ENCODE data around the gene TBX1. TPM values are rescaled to one million over a fixed set of nuclear protein-coding genes. Genes with fewer than 3 reads are reported as not detected.
"Not testable (repeated sequence)": the region's sequence is repeated elsewhere in the genome, so short reads cannot be mapped to it uniquely, and the experiment has no call there.

Gene TBX1
- total RNA-seq, 1 donor from 2014 or later = not detected

DNA sequence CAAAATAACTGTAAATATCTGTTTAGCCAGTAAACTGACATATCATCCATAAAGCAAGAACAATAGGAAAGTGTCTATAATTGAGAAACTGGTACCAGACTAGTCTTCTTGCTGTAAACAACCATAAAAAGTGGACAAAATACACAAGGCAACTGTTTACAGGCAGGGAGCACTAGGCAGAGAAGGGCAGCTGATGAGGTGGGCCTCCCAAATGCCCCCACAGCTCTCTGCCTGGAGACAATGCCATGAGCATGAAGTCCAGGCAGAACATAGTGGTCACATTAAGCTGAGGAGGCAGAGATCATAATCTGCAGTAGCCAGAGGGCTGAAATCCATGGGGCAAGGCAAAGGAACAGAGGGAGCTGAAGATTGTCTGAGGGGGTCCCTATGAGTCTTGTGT, 30.7 kb downstream of the TBX1 start:
- Histone ChIP-seq H3K9me3 (ENCODE audit: low read depth) (no peaks in the 10 kb centered on the region), H3K79me2 (ENCODE audit: low read depth) (no peaks in the 10 kb centered on the region), H2AFZ (replicated peaks) (no peak overlapping the region), H3K4me3 (no peak overlapping the region), H3K27ac (no peak overlapping the region), H3K27me3 (no peaks in the 10 kb centered on the region), H3K4me1 (no peaks in the 10 kb centered on the region), H3K9ac (no peak overlapping the region), H3K4me2 (no peak overlapping the region), H3K36me3 (no peaks in the 10 kb centered on the region), H4K20me1 (ENCODE audit: low read depth) (no peaks in the 10 kb centered on the region), H3F3A (ENCODE audit: low read depth) (no peaks in the 10 kb centered on the region)
- peaks cover 2% of the 10 kb centered on the region for H3K27me3 Mint-ChIP-seq (ENCODE audit: insufficient read depth, low read depth)
- H3K4me3 Mint-ChIP-seq = no peak overlapping the region
- DNase-seq (ENCODE audit: low spot score) = no peak
- TF ChIP-seq EZH2phosphoT487 (IDR thresholded peaks at IDR 0.05) = no peak
- TF ChIP-seq, protein P1, sequence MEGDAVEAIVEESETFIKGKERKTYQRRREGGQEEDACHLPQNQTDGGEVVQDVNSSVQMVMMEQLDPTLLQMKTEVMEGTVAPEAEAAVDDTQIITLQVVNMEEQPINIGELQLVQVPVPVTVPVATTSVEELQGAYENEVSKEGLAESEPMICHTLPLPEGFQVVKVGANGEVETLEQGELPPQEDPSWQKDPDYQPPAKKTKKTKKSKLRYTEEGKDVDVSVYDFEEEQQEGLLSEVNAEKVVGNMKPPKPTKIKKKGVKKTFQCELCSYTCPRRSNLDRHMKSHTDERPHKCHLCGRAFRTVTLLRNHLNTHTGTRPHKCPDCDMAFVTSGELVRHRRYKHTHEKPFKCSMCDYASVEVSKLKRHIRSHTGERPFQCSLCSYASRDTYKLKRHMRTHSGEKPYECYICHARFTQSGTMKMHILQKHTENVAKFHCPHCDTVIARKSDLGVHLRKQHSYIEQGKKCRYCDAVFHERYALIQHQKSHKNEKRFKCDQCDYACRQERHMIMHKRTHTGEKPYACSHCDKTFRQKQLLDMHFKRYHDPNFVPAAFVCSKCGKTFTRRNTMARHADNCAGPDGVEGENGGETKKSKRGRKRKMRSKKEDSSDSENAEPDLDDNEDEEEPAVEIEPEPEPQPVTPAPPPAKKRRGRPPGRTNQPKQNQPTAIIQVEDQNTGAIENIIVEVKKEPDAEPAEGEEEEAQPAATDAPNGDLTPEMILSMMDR (IDR thresholded peaks at IDR 0.05) = no peak
- TF ChIP-seq EZH2 (IDR thresholded peaks at IDR 0.05) = no peak
- no peak overlapping the region for H3K27ac Mint-ChIP-seq
- H3K9me3 Mint-ChIP-seq = peaks cover 20% of the 10 kb centered on the region
- H3K4me1 Mint-ChIP-seq = peaks cover 1% of the 10 kb centered on the region
- peaks cover 23% of the 10 kb centered on the region for H3K36me3 Mint-ChIP-seq

- peaks cover 2% of the 10 kb centered on the region for H3K27me3 Mint-ChIP-seq (ENCODE audit: insufficient read depth, low read depth)
- H3K4me1 Mint-ChIP-seq = peaks cover 5% of the 10 kb centered on the region
- peaks cover 20% of the 10 kb centered on the region for H3K9me3 Mint-ChIP-seq
Observed at GRCh38 chr22:19791894-19792293, 31.3 kb downstream of the TBX1 start.

GRCh38 chr22:19792383-19792896, 31.9 kb downstream of the TBX1 start:
- not testable (repeated sequence) for H3K36me3 ChIP-seq; H3K9me3 ChIP-seq (ENCODE audit: low read depth); H3K4me3 ChIP-seq; H3K9ac ChIP-seq; H4K20me1 ChIP-seq (ENCODE audit: low read depth); H3K27ac Mint-ChIP-seq; H3K79me2 ChIP-seq (ENCODE audit: low read depth); H3K27me3 ChIP-seq; H3K4me3 Mint-ChIP-seq; H3K27ac ChIP-seq; H2AFZ ChIP-seq (replicated peaks); H3K4me2 ChIP-seq; H3K4me1 ChIP-seq; H3K4me1 Mint-ChIP-seq; H3F3A ChIP-seq (ENCODE audit: low read depth); DNase-seq (ENCODE audit: low spot score); H3K27me3 Mint-ChIP-seq (ENCODE audit: insufficient read depth, low read depth)
- H3K36me3 Mint-ChIP-seq = peaks cover 23% of the 10 kb centered on the region
- H3K9me3 Mint-ChIP-seq = peaks cover 20% of the 10 kb centered on the region

More at GRCh38 chr22:19791894-19792293, 31.3 kb downstream of the TBX1 start:
- Mint-ChIP-seq H3K36me3 (peaks cover 23% of the 10 kb centered on the region), H3K4me3 (no peak overlapping the region), H3K27ac (no peak overlapping the region)
- DNase-seq (ENCODE audit: low spot score) = no peak
- TF ChIP-seq EZH2phosphoT487 (IDR thresholded peaks at IDR 0.05) = no peak
- TF ChIP-seq, protein P1 (IDR thresholded peaks at IDR 0.05) = no peak
- TF ChIP-seq EZH2 (IDR thresholded peaks at IDR 0.05) = no peak
- Histone ChIP-seq H4K20me1 (ENCODE audit: low read depth) (no peaks in the 10 kb centered on the region), H3F3A (ENCODE audit: low read depth) (no peaks in the 10 kb centered on the region), H3K27ac (no peak overlapping the region), H3K9me3 (ENCODE audit: low read depth) (no peaks in the 10 kb centered on the region), H3K9ac (no peak overlapping the region), H3K27me3 (no peaks in the 10 kb centered on the region), H3K36me3 (no peaks in the 10 kb centered on the region), H2AFZ (replicated peaks) (no peak overlapping the region), H3K79me2 (ENCODE audit: low read depth) (no peaks in the 10 kb centered on the region), H3K4me3 (no peak overlapping the region), H3K4me1 (no peaks in the 10 kb centered on the region), H3K4me2 (no peak overlapping the region)

DNA sequence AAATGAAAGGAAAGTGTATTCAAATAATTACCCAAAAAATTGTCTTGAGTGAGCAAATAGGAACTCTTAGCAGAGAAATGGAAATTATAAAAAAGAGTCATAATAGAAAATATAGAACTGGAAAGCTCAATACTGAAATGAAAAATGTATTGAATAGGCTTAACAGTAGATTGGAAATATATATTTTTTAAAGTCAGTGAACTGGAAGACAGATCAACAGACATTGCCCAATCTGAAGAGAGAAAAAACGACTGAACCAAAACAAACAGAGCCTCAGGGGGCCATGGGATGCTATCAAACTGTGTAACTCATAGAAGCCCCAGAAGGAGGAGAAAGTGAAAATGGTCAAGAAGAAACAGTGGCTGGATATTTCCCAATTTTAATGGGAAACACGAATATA, 32.6 kb downstream of the TBX1 start:
- H3K9me3 Mint-ChIP-seq = peaks cover 20% of the 10 kb centered on the region
- Histone ChIP-seq H2AFZ (replicated peaks) (no peak overlapping the region), H3K27ac (no peak overlapping the region), H3K9me3 (ENCODE audit: low read depth) (no peaks in the 10 kb centered on the region), H3K79me2 (ENCODE audit: low read depth) (no peaks in the 10 kb centered on the region), H3K27me3 (no peaks in the 10 kb centered on the region), H3F3A (ENCODE audit: low read depth) (no peaks in the 10 kb centered on the region), H3K9ac (no peak overlapping the region), H3K4me2 (no peak overlapping the region), H3K4me3 (no peak overlapping the region), H3K36me3 (no peaks in the 10 kb centered on the region), H4K20me1 (ENCODE audit: low read depth) (no peaks in the 10 kb centered on the region), H3K4me1 (no peaks in the 10 kb centered on the region)
- no peak overlapping the region for H3K27ac Mint-ChIP-seq
- TF ChIP-seq EZH2 (IDR thresholded peaks at IDR 0.05) (no peak), EZH2phosphoT487 (IDR thresholded peaks at IDR 0.05) (no peak)
- TF ChIP-seq, protein P1 (IDR thresholded peaks at IDR 0.05) = no peak
- peaks cover 5% of the 10 kb centered on the region for H3K4me1 Mint-ChIP-seq
- no peak for DNase-seq (ENCODE audit: low spot score)
- H3K4me3 Mint-ChIP-seq = no peak overlapping the region
- H3K36me3 Mint-ChIP-seq = peaks cover 21% of the 10 kb centered on the region
- H3K27me3 Mint-ChIP-seq (ENCODE audit: insufficient read depth, low read depth) = peaks cover 2% of the 10 kb centered on the region

All from neural progenitor cell (in vitro differentiated cells).